Mononuclear cell (primary cell): ENCODE data around the gene MAT2B. TPM values are rescaled to one million over a fixed set of nuclear protein-coding genes. Genes with fewer than 3 reads are reported as not detected.

Experiments used
- H3K27me3 ChIP-seq: 2 replicates; pipeline ENCODE4 v1.6.0; 2011; ENCODE audit warnings: low read length, control low read depth; ENCODE audit not compliant: insufficient read depth
- H3K4me1 ChIP-seq: 2 replicates; pipeline ENCODE4 v1.5.1; 2011; ENCODE audit warnings: mild to moderate bottlenecking, low read length, control low read depth; ENCODE audit not compliant: insufficient read depth
- H3K4me3 ChIP-seq: 2 replicates; pipeline ENCODE4 v1.5.1; 2011; ENCODE audit warnings: mild to moderate bottlenecking, low read length, moderate library complexity
- H3K9me3 ChIP-seq: 2 replicates; pipeline ENCODE4 v1.5.1; 2011; ENCODE audit warnings: low read depth, mild to moderate bottlenecking, control low read depth, low read length
- total RNA-seq: library from RNA; depleted of rRNA; stranded (reverse); fragments of >200 nt; gene quantifications from one replicate; pipeline ENCODE4 v1.2.3, GENCODE V29; 2012

The MAT2B gene
- total RNA-seq, 1 donor, result 35.8 TPM

GRCh38 chr5:163489055-163489744 lies 16.2 kb upstream of the MAT2B start:
- Histone ChIP-seq H3K4me3 (no peak overlapping the region), H3K27me3 (no peaks in the 10 kb centered on the region), H3K9me3 (no peaks in the 10 kb centered on the region), H3K4me1 (no peaks in the 10 kb centered on the region)

DNA sequence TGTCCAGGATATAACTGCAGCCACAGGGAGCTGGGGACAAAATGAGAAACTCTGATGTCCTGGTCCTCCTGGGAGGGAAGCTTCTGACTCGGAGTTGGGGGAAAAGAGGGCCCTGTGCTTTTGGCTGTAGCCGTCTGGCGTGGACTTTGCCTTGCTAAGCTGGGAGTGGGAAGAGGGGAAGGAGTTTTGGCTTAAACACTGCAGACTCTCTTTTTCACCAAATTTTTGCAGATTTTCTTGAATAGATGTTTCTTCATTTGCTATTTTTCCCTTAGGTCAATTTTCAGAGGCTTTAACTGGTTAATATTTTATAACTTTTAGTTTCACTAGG lies 15.7 kb upstream of the MAT2B start:
- H3K27me3 ChIP-seq, result no peaks in the 10 kb centered on the region
- H3K4me1 ChIP-seq, result no peaks in the 10 kb centered on the region
- H3K9me3 ChIP-seq, result no peaks in the 10 kb centered on the region
- H3K4me3 ChIP-seq, result no peak overlapping the region

- Histone ChIP-seq H3K27me3 (no peaks in the 10 kb centered on the region), H3K9me3 (no peaks in the 10 kb centered on the region), H3K4me1 (no peaks in the 10 kb centered on the region), H3K4me3 (no peak overlapping the region)
These were observed 9.1 kb upstream of the MAT2B start for GRCh38 chr5:163496286-163496685.

DNA sequence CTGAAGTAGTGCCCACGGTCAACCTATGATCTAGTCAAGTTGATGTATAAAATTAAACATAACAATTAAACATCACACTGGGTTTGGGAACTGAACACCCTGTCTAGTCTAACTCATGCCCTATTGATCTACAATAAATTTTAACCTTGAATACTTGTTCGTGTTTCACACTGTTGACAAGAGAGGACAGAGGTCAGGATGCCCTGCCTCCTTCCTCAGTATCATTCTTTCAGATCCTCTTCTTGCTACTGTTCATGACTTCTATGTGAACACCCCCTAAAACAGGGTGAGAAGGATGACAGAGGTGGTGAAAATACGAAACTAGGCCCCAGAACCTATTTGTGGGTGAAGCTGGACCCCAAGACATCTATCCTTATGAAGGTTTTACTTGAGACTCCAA lies 8.1 kb upstream of the MAT2B start:
- no peaks in the 10 kb centered on the region for H3K27me3 ChIP-seq
- H3K4me1 ChIP-seq, result peaks cover under 1% of the 10 kb centered on the region
- no peak overlapping the region for H3K4me3 ChIP-seq
- no peaks in the 10 kb centered on the region for H3K9me3 ChIP-seq

DNA sequence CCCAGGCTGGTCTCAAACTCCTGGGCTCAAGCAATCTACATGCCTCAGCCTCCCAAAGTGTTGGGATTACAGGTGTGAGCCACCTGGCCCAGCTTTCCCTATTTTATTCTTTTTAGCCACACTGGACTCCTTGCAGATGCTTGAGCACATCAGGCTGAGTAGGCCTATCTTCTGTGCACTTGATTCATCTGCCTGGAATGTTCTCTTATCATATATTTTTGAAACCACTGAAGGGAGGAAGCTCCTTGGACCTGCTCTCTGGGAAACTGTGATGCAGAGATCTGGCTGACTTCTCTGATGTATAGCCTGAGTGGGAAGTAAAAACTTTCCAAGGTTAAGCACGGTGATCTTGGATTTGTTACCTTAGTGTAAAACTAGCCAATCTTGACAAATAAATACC lies 6.5 kb upstream of the MAT2B start:
- Histone ChIP-seq H3K27me3 (no peaks in the 10 kb centered on the region), H3K9me3 (no peaks in the 10 kb centered on the region), H3K4me1 (peaks cover 7% of the 10 kb centered on the region), H3K4me3 (no peak overlapping the region)

- Histone ChIP-seq H3K4me1 (peaks cover 21% of the 10 kb centered on the region), H3K4me3 (peak overlapping the region; percentile 58), H3K9me3 (no peaks in the 10 kb centered on the region), H3K27me3 (no peaks in the 10 kb centered on the region)
These were observed 2.9 kb upstream of the MAT2B start for GRCh38 chr5:163502521-163502920.

- Histone ChIP-seq H3K27me3 (no peaks in the 10 kb centered on the region), H3K4me3 (peak overlapping the region; percentile 58), H3K9me3 (no peaks in the 10 kb centered on the region), H3K4me1 (peaks cover 30% of the 10 kb centered on the region)
These were observed 2.0 kb upstream of the MAT2B start for GRCh38 chr5:163503106-163504078.

- no peaks in the 10 kb centered on the region for H3K9me3 ChIP-seq
- peaks cover 35% of the 10 kb centered on the region for H3K4me1 ChIP-seq
- H3K4me3 ChIP-seq, result peak overlapping the region; percentile 58
- no peaks in the 10 kb centered on the region for H3K27me3 ChIP-seq
These were observed 1.1 kb upstream of the MAT2B start for GRCh38 chr5:163504079-163504931.

DNA sequence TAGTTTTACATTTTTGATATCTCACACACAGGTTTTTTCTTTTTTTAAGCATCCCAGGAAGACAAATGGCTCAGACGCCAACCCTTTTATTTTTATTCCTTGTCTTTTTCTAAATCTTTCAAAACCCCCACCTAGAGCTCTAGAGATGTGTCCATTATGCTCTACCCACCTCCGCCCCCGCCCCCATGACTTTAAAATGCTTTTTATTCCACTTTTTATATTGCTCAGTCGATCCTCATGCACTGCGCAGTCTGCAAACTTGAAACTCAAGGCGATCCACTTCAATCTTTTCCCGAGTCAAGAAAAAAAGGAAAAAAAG lies 411 bp upstream of the MAT2B start:
- no peaks in the 10 kb centered on the region for H3K9me3 ChIP-seq
- no peaks in the 10 kb centered on the region for H3K27me3 ChIP-seq
- H3K4me3 ChIP-seq, result peak overlapping the region; percentile 58
- H3K4me1 ChIP-seq, result peaks cover 39% of the 10 kb centered on the region

- Histone ChIP-seq H3K27me3 (no peaks in the 10 kb centered on the region), H3K9me3 (no peaks in the 10 kb centered on the region), H3K4me1 (peaks cover 39% of the 10 kb centered on the region), H3K4me3 (peak overlapping the region; percentile 58)
These were observed 657 bp downstream of the MAT2B start for GRCh38 chr5:163506095-163506457.

DNA sequence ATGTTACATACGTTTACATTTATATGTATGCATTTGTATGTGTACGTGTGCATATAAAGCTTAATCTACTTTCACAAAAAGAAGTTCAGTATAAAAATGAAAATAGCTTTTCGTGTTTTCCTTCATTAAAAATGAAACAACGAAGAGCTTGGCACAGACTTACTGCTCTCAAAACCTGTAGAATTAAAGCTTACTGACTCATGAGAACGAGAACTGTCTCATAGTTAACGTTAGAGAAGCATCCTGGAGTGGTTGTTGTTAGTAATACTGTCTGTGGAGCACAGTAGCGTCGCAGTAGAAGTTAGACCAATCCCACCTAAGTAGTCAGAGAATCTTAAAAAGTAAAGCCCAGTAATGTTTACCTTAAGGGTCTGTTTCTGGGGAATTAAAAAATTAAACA lies 1.3 kb downstream of the MAT2B start:
- peaks cover 41% of the 10 kb centered on the region for H3K4me1 ChIP-seq
- no peaks in the 10 kb centered on the region for H3K9me3 ChIP-seq
- H3K4me3 ChIP-seq, result peak overlapping the region; percentile 58
- H3K27me3 ChIP-seq, result no peaks in the 10 kb centered on the region

- H3K4me3 ChIP-seq, result no peak overlapping the region
- no peaks in the 10 kb centered on the region for H3K27me3 ChIP-seq
- no peaks in the 10 kb centered on the region for H3K9me3 ChIP-seq
- peaks cover 45% of the 10 kb centered on the region for H3K4me1 ChIP-seq
These were observed 3.3 kb downstream of the MAT2B start for GRCh38 chr5:163508753-163509152.

GRCh38 chr5:163509291-163509951 lies 4.0 kb downstream of the MAT2B start:
- H3K4me1 ChIP-seq, result peaks cover 38% of the 10 kb centered on the region
- H3K4me3 ChIP-seq, result no peak overlapping the region
- no peaks in the 10 kb centered on the region for H3K9me3 ChIP-seq
- H3K27me3 ChIP-seq, result no peaks in the 10 kb centered on the region

- no peaks in the 10 kb centered on the region for H3K27me3 ChIP-seq
- peaks cover 29% of the 10 kb centered on the region for H3K4me1 ChIP-seq
- no peaks in the 10 kb centered on the region for H3K9me3 ChIP-seq
- no peak overlapping the region for H3K4me3 ChIP-seq
These were observed 7.1 kb downstream of the MAT2B start for GRCh38 chr5:163512526-163512925.

- H3K4me3 ChIP-seq, result no peak overlapping the region
- H3K9me3 ChIP-seq, result no peaks in the 10 kb centered on the region
- H3K4me1 ChIP-seq, result no peaks in the 10 kb centered on the region
- H3K27me3 ChIP-seq, result no peaks in the 10 kb centered on the region
These were observed 19.7 kb downstream of the MAT2B start for GRCh38 chr5:163525096-163525495.
